HTR-8/SVneo (cell line): ENCODE results near the gene RDM1.
"Not testable (repeated sequence)": the region's sequence is repeated elsewhere in the genome, so short reads cannot be mapped to it uniquely, and the experiment has no call there.

Source experiments
- DNase-seq: peaks from one replicate; pipeline ENCODE4 v3.0.0; 2011; ENCODE audit warnings: low spot score, mixed read lengths; ENCODE audit not compliant: insufficient read length
- FAIRE-seq: peaks from 2 replicates; lab custom pipeline; 2011; peaks lifted over from hg19 to GRCh38; lab: Jason Lieb, UNC

Gene RDM1

GRCh38 chr17:35930211-35931065 lies at the start of gene RDM1:
Gene RDM1, minus strand, starts transcription at chr17:35930773. Its CDS starts 46 bp downstream, at chr17:35930727.
- DNase-seq, result peak; percentile 97
- FAIRE-seq, result no peak

- DNase-seq, result no peak
- FAIRE-seq, result no peak
Observed at GRCh38 chr17:35978346-35978745, 47.8 kb upstream of the RDM1 start.

GRCh38 chr17:35977509-35977908 lies 46.9 kb upstream of the RDM1 start:
- DNase-seq (no peak), FAIRE-seq (no peak)

GRCh38 chr17:35973333-35974260 lies 43.0 kb upstream of the RDM1 start:
- DNase-seq (no peak), FAIRE-seq (no peak)

GRCh38 chr17:35972945-35973332 lies 42.4 kb upstream of the RDM1 start:
- DNase-seq, result no peak
- no peak for FAIRE-seq

- FAIRE-seq (no peak), DNase-seq (no peak)
Observed at GRCh38 chr17:35972535-35972934, 42.0 kb upstream of the RDM1 start.

- no peak for DNase-seq
Observed at GRCh38 chr17:35972066-35972465, 41.5 kb upstream of the RDM1 start.

GRCh38 chr17:35969558-35970380 lies 39.2 kb upstream of the RDM1 start:
- DNase-seq (peak; percentile 82), FAIRE-seq (no peak)

More at GRCh38 chr17:35972066-35972465, 41.5 kb upstream of the RDM1 start:
- FAIRE-seq, result no peak

GRCh38 chr17:35968520-35969054 lies 38.0 kb upstream of the RDM1 start:
- FAIRE-seq, result no peak
- DNase-seq, result no peak

- FAIRE-seq (no peak), DNase-seq (no peak)
Observed at GRCh38 chr17:35965272-35965671, 34.7 kb upstream of the RDM1 start.

GRCh38 chr17:35963663-35964062 lies 33.1 kb upstream of the RDM1 start:
- DNase-seq (no peak), FAIRE-seq (no peak)

GRCh38 chr17:35953720-35954119 lies 23.1 kb upstream of the RDM1 start:
- DNase-seq, result no peak
- no peak for FAIRE-seq

GRCh38 chr17:35949401-35949800 lies 18.8 kb upstream of the RDM1 start:
- FAIRE-seq, result no peak

GRCh38 chr17:35948092-35948491 lies 17.5 kb upstream of the RDM1 start:
- FAIRE-seq (no peak), DNase-seq (no peak)

More at GRCh38 chr17:35949401-35949800, 18.8 kb upstream of the RDM1 start:
- DNase-seq, result no peak

- DNase-seq (peak; percentile 56), FAIRE-seq (no peak)
Observed at GRCh38 chr17:35947156-35947585, 16.6 kb upstream of the RDM1 start.

- FAIRE-seq (no peak), DNase-seq (no peak)
Observed at GRCh38 chr17:35944151-35944550, 13.6 kb upstream of the RDM1 start.

GRCh38 chr17:35943537-35943936 lies 13.0 kb upstream of the RDM1 start, which contains the start of gene LYZL6:
Gene LYZL6, minus strand, starts transcription at chr17:35943713. Its CDS starts 4,357 bp downstream, at chr17:35939356.
- DNase-seq, result no peak
- FAIRE-seq, result no peak

- no peak for FAIRE-seq
- no peak for DNase-seq
Observed at GRCh38 chr17:35942588-35943186, 12.1 kb upstream of the RDM1 start.

GRCh38 chr17:35938492-35938891 lies 7.9 kb upstream of the RDM1 start:
- FAIRE-seq, DNase-seq: not testable (repeated sequence)
